GM21723 (cell line): ENCODE results near the gene CCBE1.

Experiments used
- ATAC-seq: cut with Tn5 transposase; IDR thresholded peaks from one replicate; pipeline ENCODE4 v1.9.1; 2021; ENCODE audit warnings: mild to moderate bottlenecking, moderate library complexity; ENCODE audit not compliant: unreplicated experiment

CCBE1 gene

DNA sequence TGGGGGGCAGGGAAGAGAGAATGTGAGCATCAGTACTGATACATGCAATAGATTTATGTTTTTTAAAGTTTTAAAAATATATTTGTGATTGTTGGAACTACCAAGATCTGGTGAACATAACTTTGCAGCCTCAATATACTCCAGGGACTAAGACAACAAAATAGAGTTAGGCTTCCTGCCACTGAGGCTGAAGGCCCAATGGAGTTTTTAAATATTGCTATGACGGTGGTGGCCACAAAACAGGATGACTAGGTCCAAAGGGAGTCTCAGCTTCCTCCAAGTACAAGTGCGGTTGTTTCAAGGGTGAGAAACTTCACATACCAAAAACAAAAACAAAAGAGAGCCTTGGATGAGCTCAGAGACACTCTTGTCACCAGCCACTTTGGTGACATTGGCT is 72.9 kb downstream of the CCBE1 start:
- ATAC-seq = no peak

DNA sequence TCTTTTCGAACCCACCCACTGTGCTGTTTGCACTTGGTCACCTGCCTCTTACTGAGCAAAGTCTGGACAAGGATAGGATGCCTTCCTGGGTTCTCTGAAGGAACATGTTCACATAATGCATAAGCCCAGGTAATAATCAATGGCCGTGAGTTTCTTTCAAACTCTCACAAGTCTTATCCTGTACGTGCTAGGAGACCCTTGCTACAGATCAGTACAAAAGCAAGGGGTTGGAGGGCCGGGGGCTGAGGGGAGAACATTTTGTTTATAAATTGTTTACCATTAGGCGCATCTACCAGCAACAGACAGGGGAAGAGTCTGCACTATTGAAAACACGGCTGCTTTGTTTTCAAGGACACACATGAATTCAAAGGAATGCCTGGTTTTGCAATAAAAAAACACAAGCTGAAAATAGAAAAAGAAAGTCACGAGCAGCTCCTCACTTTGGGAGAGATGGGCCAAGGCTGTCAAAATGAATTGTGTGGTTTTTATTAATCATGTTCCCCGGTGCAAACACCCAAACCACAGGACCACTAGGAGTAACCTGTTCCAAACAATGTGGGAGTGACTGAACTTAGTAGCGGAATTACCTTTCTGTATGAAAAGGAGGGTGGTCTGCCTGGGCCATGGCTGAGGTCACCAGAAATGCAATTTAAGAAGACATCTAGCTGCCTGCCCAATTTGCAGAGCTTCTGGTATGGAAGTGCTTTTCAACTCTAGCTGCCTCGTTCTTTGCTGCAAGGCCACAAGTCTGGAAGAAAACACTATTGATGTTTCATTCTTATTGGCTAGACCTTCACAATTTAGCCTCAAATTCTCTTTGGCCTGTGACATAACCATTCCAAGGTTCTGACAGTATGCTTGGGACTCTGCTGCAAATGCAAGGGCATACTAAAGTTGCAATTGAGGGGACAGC is 73.5 kb downstream of the CCBE1 start:
- no peak for ATAC-seq

GRCh38 chr18:59621027-59621426 is 76.2 kb downstream of the CCBE1 start:
- no peak for ATAC-seq

- no peak for ATAC-seq
Observed at GRCh38 chr18:59620381-59620780, 76.8 kb downstream of the CCBE1 start.

- no peak for ATAC-seq
Observed at GRCh38 chr18:59619816-59620215, 77.4 kb downstream of the CCBE1 start.

GRCh38 chr18:59617468-59617932 is 79.7 kb downstream of the CCBE1 start:
- no peak for ATAC-seq

GRCh38 chr18:59616501-59616900 is 80.7 kb downstream of the CCBE1 start:
- no peak for ATAC-seq

GRCh38 chr18:59613903-59614302 is 83.3 kb downstream of the CCBE1 start:
- ATAC-seq = no peak

DNA sequence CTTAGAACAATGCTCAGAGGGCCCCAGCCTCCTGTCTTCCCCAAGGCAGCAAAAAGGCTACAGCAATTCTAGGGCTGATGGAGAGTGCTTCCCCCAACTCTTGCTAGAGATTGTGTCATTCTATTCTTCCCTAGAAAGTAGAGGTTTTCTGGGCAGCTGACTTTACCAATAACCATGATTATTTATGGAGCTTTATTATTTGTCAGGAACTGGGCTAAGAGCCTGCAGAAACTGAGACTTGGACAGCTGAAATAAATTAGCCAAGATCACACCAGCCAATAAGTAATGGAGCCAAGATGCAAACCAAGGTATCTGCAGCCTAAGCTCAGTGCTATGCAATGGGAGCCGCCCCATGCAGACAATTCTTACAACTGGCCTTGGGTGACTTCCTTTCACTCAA is 84.8 kb downstream of the CCBE1 start:
- ATAC-seq = no peak

GRCh38 chr18:59610546-59611140 is 86.6 kb downstream of the CCBE1 start:
- no peak for ATAC-seq

DNA sequence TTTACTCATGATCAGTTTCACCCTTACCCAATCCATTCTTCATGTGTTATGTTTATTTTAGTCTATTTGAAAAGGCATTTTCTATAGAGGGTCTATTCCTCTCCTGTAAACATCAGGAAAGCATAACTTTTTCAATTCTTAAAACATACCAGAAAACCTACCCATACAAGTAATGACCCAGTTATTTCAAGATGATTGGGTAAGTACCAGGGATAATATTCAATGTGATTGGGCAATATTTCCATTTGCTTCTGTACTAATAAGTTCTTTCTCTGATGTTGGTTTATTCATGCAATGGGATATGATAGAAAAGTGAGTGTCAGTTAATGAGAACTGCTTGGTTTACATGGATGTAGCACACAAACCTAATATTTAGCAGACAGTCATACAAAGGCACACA is 87.6 kb downstream of the CCBE1 start:
- no peak for ATAC-seq

GRCh38 chr18:59607471-59607870 is 89.8 kb downstream of the CCBE1 start:
- ATAC-seq = no peak

DNA sequence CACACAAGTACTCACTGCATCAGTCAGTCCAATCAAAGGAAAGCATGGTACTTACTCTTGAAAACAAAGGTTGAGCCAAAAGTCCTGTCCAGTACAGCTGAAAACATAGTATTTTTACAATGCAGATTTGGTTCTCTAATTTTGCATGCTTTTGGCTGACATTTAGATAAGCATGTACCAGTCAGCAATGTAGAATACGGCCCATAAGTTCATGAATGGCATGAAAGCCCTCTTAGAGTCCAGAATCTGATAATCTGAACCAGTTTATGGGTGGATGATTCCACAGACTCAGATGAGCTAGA is 90.2 kb downstream of the CCBE1 start:
- ATAC-seq = no peak

GRCh38 chr18:59606193-59607077 is 90.8 kb downstream of the CCBE1 start:
- no peak for ATAC-seq

DNA sequence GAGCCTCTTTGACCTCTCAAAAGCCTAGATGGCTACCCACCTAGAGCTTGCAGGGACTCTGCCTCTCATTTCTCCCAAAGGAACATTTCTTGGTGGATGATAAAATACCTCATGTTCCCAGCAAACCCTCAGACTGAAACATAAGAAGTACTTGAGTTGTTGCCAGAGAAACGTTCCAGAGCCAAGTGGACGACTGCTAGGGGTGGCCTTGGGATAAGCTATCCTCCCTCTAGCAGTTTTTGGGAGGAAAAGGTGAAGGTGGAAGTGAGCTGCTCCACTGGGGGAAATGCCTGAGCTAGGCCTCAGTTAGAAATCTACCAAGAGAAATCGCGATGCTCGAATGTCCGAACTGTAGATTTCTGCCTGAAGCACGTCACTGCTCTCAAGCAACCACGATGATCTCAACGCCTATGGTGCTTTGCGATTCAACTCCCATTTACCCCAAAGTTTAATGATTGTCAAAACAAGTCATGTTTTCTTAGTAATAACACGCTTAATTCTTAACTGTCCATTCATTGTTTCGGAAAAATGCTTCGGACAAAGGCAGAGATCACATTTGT is 91.5 kb downstream of the CCBE1 start:
- ATAC-seq = no peak

GRCh38 chr18:59604877-59605276 is 92.3 kb downstream of the CCBE1 start:
- no peak for ATAC-seq

DNA sequence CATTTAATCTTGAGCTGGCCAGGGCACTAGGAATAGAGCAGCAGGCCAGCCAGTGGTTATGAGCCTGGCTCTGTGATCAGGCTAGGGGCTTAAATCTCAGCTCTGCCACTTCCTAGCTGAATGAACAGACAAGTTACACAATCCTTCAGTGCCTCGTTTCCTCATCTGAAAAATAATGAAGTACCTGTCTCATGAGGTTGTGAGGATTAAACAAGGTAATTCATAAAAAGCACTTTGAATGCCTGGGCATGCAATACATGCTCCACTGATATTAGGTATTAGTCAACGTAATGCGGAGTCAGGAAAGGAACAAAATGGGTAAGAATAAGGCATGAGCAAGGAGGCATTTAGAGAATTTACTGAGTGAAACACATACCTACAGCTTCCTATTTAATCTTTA is 100.2 kb downstream of the CCBE1 start:
- ATAC-seq = no peak

GRCh38 chr18:59593291-59593717 is 103.9 kb downstream of the CCBE1 start:
- ATAC-seq = no peak

- ATAC-seq = no peak
Observed at GRCh38 chr18:59592624-59593023, 104.6 kb downstream of the CCBE1 start.

DNA sequence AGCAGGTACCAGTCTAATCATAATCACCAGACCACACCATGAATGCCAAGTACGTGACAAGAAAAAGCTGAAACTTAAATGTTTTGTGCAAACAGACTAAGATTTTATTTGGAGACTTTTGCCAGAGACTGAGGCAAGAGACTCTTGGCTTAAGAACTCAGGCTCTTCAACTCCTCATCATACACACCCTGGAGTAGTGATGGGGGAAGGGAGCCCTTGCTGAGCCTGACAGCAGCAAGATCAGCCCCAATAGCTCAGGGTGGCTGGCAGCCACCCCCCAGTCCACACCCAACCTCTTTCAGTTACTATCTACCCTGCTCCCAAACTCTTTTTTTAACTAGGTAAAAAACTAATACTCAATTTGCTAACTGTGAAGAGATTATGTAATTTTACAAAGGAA is 114.8 kb downstream of the CCBE1 start:
- no peak for ATAC-seq

GRCh38 chr18:59579509-59579908 is 117.7 kb downstream of the CCBE1 start:
- ATAC-seq = no peak
